GM23248 (cell line): ENCODE data around the gene SH2D3C. TPM values are rescaled to one million over a fixed set of nuclear protein-coding genes. Genes with fewer than 3 reads are reported as not detected.

ENCODE experiments used
- DNase-seq: peaks from one replicate; pipeline ENCODE4 v3.0.0-alpha.2; 2015
- H2AFZ ChIP-seq: fragments of 200-600 bp; sonication (generic); 2 replicates; pipeline ENCODE4 v1.6.1; 2016; ENCODE audit warnings: antibody characterized with exemption
- H3F3A ChIP-seq: fragments of 200-600 bp; sonication (generic); 2 replicates; pipeline ENCODE4 v1.6.1; 2016; ENCODE audit warnings: mild to moderate bottlenecking, antibody characterized with exemption, mixed run types; ENCODE audit not compliant: insufficient read depth
- H3K27ac ChIP-seq: fragments of 200-600 bp; sonication (generic); 2 replicates; pipeline ENCODE4 v1.5.1; 2016; ENCODE audit warnings: mild to moderate bottlenecking
- H3K27me3 ChIP-seq: fragments of 200-600 bp; sonication (generic); replicated peaks from 2 replicates; pipeline ENCODE4 v1.6.1; 2016; ENCODE audit warnings: mild to moderate bottlenecking; ENCODE audit not compliant: insufficient read depth
- H3K36me3 ChIP-seq: fragments of 200-600 bp; sonication (generic); 2 replicates; pipeline ENCODE4 v1.6.1; 2016; ENCODE audit warnings: low read depth, mild to moderate bottlenecking
- H3K4me1 ChIP-seq: fragments of 200-600 bp; sonication (generic); 2 replicates; pipeline ENCODE4 v1.6.1; 2016; ENCODE audit warnings: mild to moderate bottlenecking; ENCODE audit not compliant: insufficient read depth
- H3K4me2 ChIP-seq: fragments of 200-600 bp; sonication (generic); one replicate; pipeline ENCODE4 v1.6.1; 2016; ENCODE audit warnings: mild to moderate bottlenecking; ENCODE audit not compliant: unreplicated experiment
- H3K4me3 ChIP-seq: fragments of 200-600 bp; sonication (generic); 2 replicates; pipeline ENCODE4 v1.5.1; 2016; ENCODE audit warnings: mild to moderate bottlenecking
- H3K79me2 ChIP-seq: fragments of 200-600 bp; sonication (generic); 2 replicates; pipeline ENCODE4 v1.6.1; 2016; ENCODE audit warnings: mild to moderate bottlenecking; ENCODE audit not compliant: insufficient read depth
- H3K9ac ChIP-seq: fragments of 200-600 bp; sonication (generic); 2 replicates; pipeline ENCODE4 v1.6.1; 2016; ENCODE audit warnings: mild to moderate bottlenecking
- H3K9me2 ChIP-seq: fragments of 200-600 bp; sonication (generic); 2 replicates; pipeline ENCODE4 v1.6.1; 2016; ENCODE audit warnings: mixed run types, mild to moderate bottlenecking, moderate library complexity; ENCODE audit not compliant: insufficient read depth
- H3K9me3 ChIP-seq: fragments of 200-600 bp; sonication (generic); one replicate; pipeline ENCODE4 v1.6.1; 2017; ENCODE audit warnings: low read depth
- H4K20me1 ChIP-seq: fragments of 200-600 bp; sonication (generic); 2 replicates; pipeline ENCODE4 v1.6.0; 2016; ENCODE audit not compliant: insufficient read depth
- EZH2 ChIP-seq: fragments of 200-600 bp; sonication (generic); IDR thresholded peaks from 2 replicates; pipeline ENCODE4 v1.6.1; 2018; ENCODE audit warnings: antibody characterized with exemption, mild to moderate bottlenecking; ENCODE audit not compliant: insufficient read depth, poor library complexity, severe bottlenecking
- EZH2phosphoT487 ChIP-seq: fragments of 200-600 bp; sonication (generic); IDR thresholded peaks from 2 replicates; pipeline ENCODE4 v1.6.1; 2018; ENCODE audit warnings: antibody characterized with exemption, moderate library complexity, mild to moderate bottlenecking, low read depth; ENCODE audit not compliant: insufficient read depth
- WGBS, 2 experiments: methylation state at CpG; one replicate each; pipeline ENCODE4 v1.1.6; 2015 to 2017; ENCODE audit warnings: low lambda C conversion rate in 2 of 2, low coverage in 1 of 2; ENCODE audit errors: missing lambda C conversion rate in 2 of 2; 5-methylcytosine and 5-hydroxymethylcytosine counted together
- in situ Hi-C: fragments of 300-500 bp; cut with MboI; formaldehyde crosslinking; loops from 2 replicates; pipeline ENCODE4 v1.15.0; 2020
- polyA plus RNA-seq: library from polyadenylated mRNA; unstranded; fragments of >200 nt; fragmentation: Nextera tagmentation; extraction: Ambion mirVana; gene quantifications from 2 replicates; pipeline ENCODE4 v1.2.1, GENCODE V29; 2016
- total RNA-seq: library from RNA; depleted of rRNA; stranded (reverse); fragments of >200 nt; shearing (Covaris generic); gene quantifications from 2 replicates; pipeline ENCODE4 v1.2.3, GENCODE V29; 2014; rRNA removed

SH2D3C gene
- not detected in 2 replicates for total RNA-seq
- not detected in 2 replicates for polyA plus RNA-seq

GRCh38 chr9:127778280-127779135 is at the start of gene SH2D3C:
SH2D3C (minus strand) TSS chr9:127778666; CDS start chr9:127778627, 39 bp downstream.
- no peaks in the 10 kb centered on the region for H3K79me2 ChIP-seq
- in situ Hi-C loops = no loop called here
- H3F3A ChIP-seq = no peaks in the 10 kb centered on the region
- no peak for DNase-seq
- no peak within 1 kb of the TSS for H3K9ac ChIP-seq
- no peaks in the 10 kb centered on the region for H3K4me1 ChIP-seq
- H3K9me2 ChIP-seq = no peaks in the 10 kb centered on the region
- H3K9me3 ChIP-seq = no peaks in the 10 kb centered on the region
- no peaks in the 10 kb centered on the region for H4K20me1 ChIP-seq
- H3K36me3 ChIP-seq = no peaks in the 10 kb centered on the region
- no peak within 1 kb of the TSS for H3K27ac ChIP-seq
- H3K27me3 ChIP-seq = no peaks in the 10 kb centered on the region
- H2AFZ ChIP-seq = no peak within 1 kb of the TSS
- TF ChIP-seq EZH2 (no peak), EZH2phosphoT487 (no peak)
- no peak within 1 kb of the TSS for H3K4me2 ChIP-seq
- H3K4me3 ChIP-seq = no peak within 1 kb of the TSS
- WGBS, 2 experiments = 83 to 88% methylated on average over 13 of the region's 13 CpGs

DNA sequence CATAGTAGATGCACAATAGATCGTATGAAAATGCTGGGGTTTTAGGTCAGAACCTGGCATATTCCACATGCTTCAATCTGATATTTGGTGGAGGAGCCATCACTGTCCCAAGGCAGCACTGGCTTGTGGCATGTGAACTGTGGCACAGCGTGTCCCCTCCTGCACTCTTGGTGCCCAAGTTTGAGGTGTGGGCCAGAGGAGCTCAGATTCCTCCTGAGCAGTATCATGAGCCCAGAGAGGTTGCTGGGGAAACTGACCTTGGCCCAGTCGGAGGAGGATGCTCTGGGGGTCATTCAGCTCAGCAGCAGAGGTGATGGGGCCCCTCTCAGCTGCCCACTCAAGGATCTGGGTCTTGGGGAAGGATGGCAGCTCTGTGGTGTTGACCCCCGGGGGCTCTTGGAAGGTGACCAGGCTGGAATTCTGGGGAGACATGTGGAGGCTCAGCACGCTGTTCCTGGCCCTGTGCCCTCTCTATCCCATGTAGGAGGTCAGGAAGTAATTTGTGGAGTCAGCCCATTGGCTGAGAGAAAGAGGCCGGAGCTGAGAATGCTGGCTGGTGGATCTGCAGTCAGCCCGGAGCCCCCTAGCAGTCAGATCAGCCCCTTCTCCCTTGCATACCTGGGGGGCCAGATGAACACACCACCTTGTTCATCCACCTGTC is 47.9 kb upstream of the SH2D3C start:
- peaks cover 10% of the 10 kb centered on the region for H3K4me1 ChIP-seq
- WGBS, 2 experiments = 77 to 87% methylated on average over 7 of the region's 7 CpGs
- no peak overlapping the region for H2AFZ ChIP-seq
- peaks cover 47% of the 10 kb centered on the region for H3K79me2 ChIP-seq
- no peaks in the 10 kb centered on the region for H4K20me1 ChIP-seq
- no peak overlapping the region for H3K27ac ChIP-seq
- peaks cover 28% of the 10 kb centered on the region for H3K36me3 ChIP-seq
- peaks cover 28% of the 10 kb centered on the region; the same call in 1 of the 2 replicates for H3F3A ChIP-seq
- H3K9ac ChIP-seq = no peak overlapping the region
- no peak overlapping the region for H3K4me3 ChIP-seq
- no peaks in the 10 kb centered on the region for H3K9me3 ChIP-seq
- no peaks in the 10 kb centered on the region for H3K27me3 ChIP-seq
- H3K9me2 ChIP-seq = no peaks in the 10 kb centered on the region
- no peak for TF ChIP-seq EZH2phosphoT487
- TF ChIP-seq EZH2 = no peak
- no peak overlapping the region for H3K4me2 ChIP-seq
- DNase-seq = no peak
- in situ Hi-C loops = no loop called here

GRCh38 chr9:127825319-127826051 is 47.0 kb upstream of the SH2D3C start:
- Histone ChIP-seq H3K4me2 (no peak overlapping the region), H3K9ac (no peak overlapping the region), H3K4me1 (peaks cover 10% of the 10 kb centered on the region), H3K79me2 (peaks cover 43% of the 10 kb centered on the region), H3K27ac (no peak overlapping the region), H3K9me2 (no peaks in the 10 kb centered on the region), H3K9me3 (no peaks in the 10 kb centered on the region), H4K20me1 (no peaks in the 10 kb centered on the region), H3K36me3 (peaks cover 35% of the 10 kb centered on the region), H3K4me3 (no peak overlapping the region), H3K27me3 (no peaks in the 10 kb centered on the region), H3F3A (peaks cover 24% of the 10 kb centered on the region; the same call in 1 of the 2 replicates), H2AFZ (no peak overlapping the region)
- TF ChIP-seq EZH2phosphoT487 (no peak), EZH2 (no peak)
- no peak for DNase-seq
- 78 to 90% methylated on average over 27 to 42 of the region's 42 CpGs for WGBS, 2 experiments
- in situ Hi-C loops = no loop called here

DNA sequence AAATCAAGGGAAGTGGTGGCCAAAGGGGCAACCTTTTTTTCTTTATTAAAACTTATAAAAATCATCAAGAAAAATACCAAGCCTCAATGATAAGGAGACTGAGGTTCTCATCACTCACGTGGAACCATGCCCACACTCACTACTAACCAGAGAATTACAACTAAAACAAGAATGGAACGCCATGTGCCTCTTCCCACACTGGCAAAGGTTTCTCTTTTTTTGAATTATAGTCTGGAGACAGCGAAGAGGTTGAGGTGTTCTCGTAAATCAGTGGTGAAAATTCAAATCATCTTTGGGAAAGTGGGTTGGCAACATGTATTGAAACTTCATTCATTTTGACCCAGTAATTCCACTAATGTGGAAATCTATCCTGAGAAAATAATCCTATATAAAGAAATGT is 43.6 kb upstream of the SH2D3C start:
- no peak overlapping the region for H3K9ac ChIP-seq
- H3K4me2 ChIP-seq = no peak overlapping the region
- in situ Hi-C loops = no loop called here
- H2AFZ ChIP-seq = no peak overlapping the region
- no peak overlapping the region for H3K27ac ChIP-seq
- H3K9me2 ChIP-seq = no peaks in the 10 kb centered on the region
- DNase-seq = no peak
- H3K79me2 ChIP-seq = peaks cover 17% of the 10 kb centered on the region
- no peak overlapping the region for H3K4me3 ChIP-seq
- H4K20me1 ChIP-seq = no peaks in the 10 kb centered on the region
- H3F3A ChIP-seq = peaks cover 24% of the 10 kb centered on the region; the same call in 1 of the 2 replicates
- no peak for TF ChIP-seq EZH2
- TF ChIP-seq EZH2phosphoT487 = no peak
- no peaks in the 10 kb centered on the region for H3K9me3 ChIP-seq
- WGBS, 2 experiments = 57 to 58% methylated on average over 4 of the region's 4 CpGs
- no peaks in the 10 kb centered on the region for H3K4me1 ChIP-seq
- H3K36me3 ChIP-seq = peaks cover 31% of the 10 kb centered on the region
- no peaks in the 10 kb centered on the region for H3K27me3 ChIP-seq
